ENCODE measurements around the gene KCNMA1.
"Not testable (repeated sequence)": the region's sequence is repeated elsewhere in the genome, so short reads cannot be mapped to it uniquely, and the experiment has no call there.

The KCNMA1 gene

GRCh38 chr10:77526868-77527617 lies 110.6 kb downstream of the KCNMA1 start:
- DNase-seq = peak; percentile 13

- no peak for DNase-seq
Measured at GRCh38 chr10:77524281-77524711, 113.3 kb downstream of the KCNMA1 start.

GRCh38 chr10:77522268-77522809 lies 115.3 kb downstream of the KCNMA1 start:
- DNase-seq = no peak

- no peak for DNase-seq
Measured at GRCh38 chr10:77520995-77521394, 116.6 kb downstream of the KCNMA1 start.

- no peak for DNase-seq
Measured at GRCh38 chr10:77520290-77520689, 117.3 kb downstream of the KCNMA1 start.

GRCh38 chr10:77519791-77520190 lies 117.8 kb downstream of the KCNMA1 start:
- DNase-seq = not testable (repeated sequence)

GRCh38 chr10:77518910-77519274 lies 118.7 kb downstream of the KCNMA1 start:
- DNase-seq = no peak

GRCh38 chr10:77518241-77518909 lies 119.2 kb downstream of the KCNMA1 start:
- DNase-seq = no peak

- no peak for DNase-seq
Measured at GRCh38 chr10:77516575-77516974, 121.0 kb downstream of the KCNMA1 start.

GRCh38 chr10:77514870-77515269 lies 122.7 kb downstream of the KCNMA1 start:
- DNase-seq = no peak

GRCh38 chr10:77513781-77514331 lies 123.8 kb downstream of the KCNMA1 start:
- DNase-seq = no peak

- DNase-seq = no peak
Measured at GRCh38 chr10:77513220-77513619, 124.4 kb downstream of the KCNMA1 start.

GRCh38 chr10:77512219-77512578 lies 125.4 kb downstream of the KCNMA1 start:
- DNase-seq = no peak

GRCh38 chr10:77511498-77512218 lies 126.0 kb downstream of the KCNMA1 start:
- no peak for DNase-seq

GRCh38 chr10:77510695-77511094 lies 126.9 kb downstream of the KCNMA1 start:
- no peak for DNase-seq

GRCh38 chr10:77510294-77510693 lies 127.3 kb downstream of the KCNMA1 start:
- no peak for DNase-seq

GRCh38 chr10:77509391-77509790 lies 128.2 kb downstream of the KCNMA1 start:
- no peak for DNase-seq

- no peak for DNase-seq
Measured at GRCh38 chr10:77507291-77507880, 130.2 kb downstream of the KCNMA1 start.

GRCh38 chr10:77506517-77507200 lies 130.9 kb downstream of the KCNMA1 start:
- no peak for DNase-seq

- no peak for DNase-seq
Measured at GRCh38 chr10:77505431-77506334, 131.9 kb downstream of the KCNMA1 start.

GRCh38 chr10:77504873-77505257 lies 132.7 kb downstream of the KCNMA1 start:
- no peak for DNase-seq

Measured in NCI-H2029 treated with DMSO at 0.1 percent for 48 hours (cell line).